ENCODE results near the gene RHBDL1. TPM values are rescaled to one million over a fixed set of nuclear protein-coding genes. Genes with fewer than 3 reads are reported as not detected.

Gene RHBDL1
- total and polyA plus RNA-seq, 2 of the 8 experiments (the other 6 are each of a cell fraction or from before 2014, with no cell fraction given), result 4.0 to 8.1 TPM

- Histone ChIP-seq H3K27ac (ENCODE audit: low read depth, low read length) (no peak overlapping the region), H3K56ac (replicated peaks; ENCODE audit: insufficient read length, low read depth, low read length) (no peak overlapping the region), H3K36me3 (ENCODE audit: control insufficient read depth in 2 of 4, insufficient read depth in 4 of 4, low read length in 3 of 4) (peaks cover 0 to 4% (median 0%) of the 10 kb centered on the region in 4 experiments; a peak in 1 of 8 replicates), H3K9me3 (ENCODE audit: insufficient read depth in 2 of 2, low read depth in 1 of 2, low read length in 1 of 2) (no peaks in the 10 kb centered on the region), H3K4me2 (ENCODE audit: insufficient read depth in 1 of 2, low read depth in 2 of 2, low read length in 2 of 2) (no peak overlapping the region; a peak in 1 of 4 replicates), H3K23ac (ENCODE audit: insufficient read length) (no peak overlapping the region), H4K91ac (replicated peaks; ENCODE audit: insufficient read length, low read length) (no peak overlapping the region), H3K27me3 (replicated peaks in 1 of 4; ENCODE audit: control insufficient read depth in 3 of 4, extremely low read depth in 1 of 4, insufficient read depth in 3 of 4, low read length in 3 of 4) (peaks cover 0 to 5% (median 1%) of the 10 kb centered on the region in 4 experiments; a peak in 2 of 7 replicates), H2BK20ac (ENCODE audit: low read length) (no peak overlapping the region), H4K8ac (ENCODE audit: extremely low read depth, insufficient read depth, low read length) (no peak overlapping the region), H3K4me3 (ENCODE audit: extremely low read depth in 1 of 4, insufficient read depth in 2 of 4, low read depth in 3 of 4, low read length in 4 of 4) (no peak overlapping the region), H2BK120ac (replicated peaks; ENCODE audit: low read depth, low read length) (no peak overlapping the region), H3K4me1 (replicated peaks in 1 of 4; ENCODE audit: control insufficient read depth in 3 of 4, insufficient read depth in 4 of 4, low read length in 3 of 4) (peaks cover 0 to 8% (median 8%) of the 10 kb centered on the region in 4 experiments; a peak in 6 of 7 replicates), H3K4ac (replicated peaks; ENCODE audit: insufficient read length, low read depth, low read length) (no peak overlapping the region), H4K20me1 (replicated peaks in 1 of 2; ENCODE audit: control insufficient read depth in 1 of 2, insufficient read depth in 2 of 2, low read length in 2 of 2) (peaks cover 0 to 7% of the 10 kb centered on the region in 2 experiments), H2BK15ac (ENCODE audit: low read length) (no peak overlapping the region), H2AK5ac (ENCODE audit: low read depth, low read length) (no peak overlapping the region), H3K9ac (replicated peaks in 1 of 4; ENCODE audit: extremely low read depth in 1 of 4, low read depth in 3 of 4, low read length in 3 of 4) (no peak overlapping the region), H2BK12ac (ENCODE audit: low read depth, low read length) (no peak overlapping the region), H3K18ac (ENCODE audit: extremely low read depth, low read length) (no peak overlapping the region), H4K5ac (ENCODE audit: insufficient read length, low read depth, low read length) (no peak overlapping the region), H3K79me1 (ENCODE audit: low read depth, low read length) (no peaks in the 10 kb centered on the region; the same call in 1 of the 2 replicates), H2AFZ (ENCODE audit: low read length) (no peak overlapping the region), H3K79me2 (ENCODE audit: control insufficient read depth in 1 of 2, insufficient read depth in 2 of 2, low read length in 2 of 2) (peaks cover 0 to 2% of the 10 kb centered on the region in 2 experiments; a peak in 1 of 4 replicates), H3K14ac (ENCODE audit: insufficient read length) (no peak overlapping the region), H3K23me2 (ENCODE audit: low read depth, low read length) (peaks cover 11% of the 10 kb centered on the region), H2BK5ac (ENCODE audit: low read depth, low read length) (no peak overlapping the region)
- no peak for FAIRE-seq
- WGBS, 2 experiments (ENCODE audit: extremely low coverage in 1 of 2, insufficient coverage in 1 of 2, insufficient read length in 1 of 2, insufficient replicate concordance in 2 of 2, low coverage in 1 of 2, low lambda C conversion rate in 2 of 2, missing lambda C conversion rate in 1 of 2), result 93% methylated on average over 22 of the region's 25 CpGs; no CpG with 5 or more reads in 1 of the 2 experiments
- CTCF ChIA-PET (ENCODE audit: partially characterized antibody), result interaction anchor here (0.7 to 7.9 kb wide), 20 partner anchors 9 to 248 kb away, joined by 3 to 104 read pairs (median 6); partner anchors contain the start of genes JMJD8, METTL26, NHLRC4 and RHBDL1
- DNase-seq (ENCODE audit: low read depth in 1 of 2, low spot score in 2 of 2), result no peak
- POLR2A ChIA-PET (ENCODE audit: partially characterized antibody), result interaction anchor here (0.8 to 2.9 kb wide), 14 partner anchors 8 to 276 kb away, joined by 3 to 14 read pairs (median 4); partner anchors contain the start of genes METTL26, MRPL28, RHBDL1 and RHOT2
- no peak for TF ChIP-seq MAFK (IDR thresholded peaks at IDR 0.05; ENCODE audit: low read depth, low read length)
- no peak for TF ChIP-seq NANOG (IDR thresholded peaks at IDR 0.05; ENCODE audit: insufficient read depth, low read depth, low read length, poor library complexity, severe bottlenecking)
- TF ChIP-seq, protein P1, sequence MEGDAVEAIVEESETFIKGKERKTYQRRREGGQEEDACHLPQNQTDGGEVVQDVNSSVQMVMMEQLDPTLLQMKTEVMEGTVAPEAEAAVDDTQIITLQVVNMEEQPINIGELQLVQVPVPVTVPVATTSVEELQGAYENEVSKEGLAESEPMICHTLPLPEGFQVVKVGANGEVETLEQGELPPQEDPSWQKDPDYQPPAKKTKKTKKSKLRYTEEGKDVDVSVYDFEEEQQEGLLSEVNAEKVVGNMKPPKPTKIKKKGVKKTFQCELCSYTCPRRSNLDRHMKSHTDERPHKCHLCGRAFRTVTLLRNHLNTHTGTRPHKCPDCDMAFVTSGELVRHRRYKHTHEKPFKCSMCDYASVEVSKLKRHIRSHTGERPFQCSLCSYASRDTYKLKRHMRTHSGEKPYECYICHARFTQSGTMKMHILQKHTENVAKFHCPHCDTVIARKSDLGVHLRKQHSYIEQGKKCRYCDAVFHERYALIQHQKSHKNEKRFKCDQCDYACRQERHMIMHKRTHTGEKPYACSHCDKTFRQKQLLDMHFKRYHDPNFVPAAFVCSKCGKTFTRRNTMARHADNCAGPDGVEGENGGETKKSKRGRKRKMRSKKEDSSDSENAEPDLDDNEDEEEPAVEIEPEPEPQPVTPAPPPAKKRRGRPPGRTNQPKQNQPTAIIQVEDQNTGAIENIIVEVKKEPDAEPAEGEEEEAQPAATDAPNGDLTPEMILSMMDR (IDR thresholded peaks at IDR 0.05; ENCODE audit: control extremely low read depth in 1 of 3, insufficient read depth in 1 of 3, low read depth in 1 of 3, low read length in 3 of 3), result no peak
- TF ChIP-seq KDM5A (IDR thresholded peaks at IDR 0.05; ENCODE audit: low read length), result no peak
- TF ChIP-seq KDM4A (IDR thresholded peaks at IDR 0.05; ENCODE audit: low read depth, low read length, severe bottlenecking), result no peak
- no peak for TF ChIP-seq RAD21 (IDR thresholded peaks at IDR 0.05 in 1 of 2, conservative IDR thresholded peaks at IDR 0.05 in 1 of 2; ENCODE audit: low read depth in 2 of 2, low read length in 2 of 2)
- no peak for TF ChIP-seq TCF12 (IDR thresholded peaks at IDR 0.05; ENCODE audit: low read depth, low read length)
- no peak for TF ChIP-seq SP1 (IDR thresholded peaks at IDR 0.05; ENCODE audit: low read depth, low read length)
- no peak for TF ChIP-seq TEAD4 (IDR thresholded peaks at IDR 0.05; ENCODE audit: low read depth, low read length)
These were observed 28.1 kb upstream of the RHBDL1 start for GRCh38 chr16:647173-647902.
